Suprapubic skin (tissue), 4 donors: ENCODE data around the gene S1PR5. TPM values are rescaled to one million over a fixed set of nuclear protein-coding genes. Genes with fewer than 3 reads are reported as not detected.

Experiments
- DNase-seq, 2 donors: peaks; one replicate each; pipeline ENCODE4 v3.0.0-alpha.2; 2019; ENCODE audit warnings: low spot score in 2 of 2
- H3K27ac ChIP-seq: fragments of 200-600 bp; sonication (generic); one replicate; pipeline ENCODE4 v1.5.1; 2019
- H3K27me3 ChIP-seq: fragments of 200-600 bp; sonication (generic); one replicate; pipeline ENCODE4 v1.5.1; 2019
- H3K36me3 ChIP-seq: fragments of 200-600 bp; sonication (generic); one replicate; pipeline ENCODE4 v1.5.1; 2019
- H3K4me1 ChIP-seq: fragments of 200-600 bp; sonication (generic); one replicate; pipeline ENCODE4 v1.5.1; 2019
- H3K4me3 ChIP-seq: fragments of 200-600 bp; sonication (generic); one replicate; pipeline ENCODE4 v1.5.1; 2019; ENCODE audit warnings: mild to moderate bottlenecking
- H3K9me3 ChIP-seq: fragments of 200-600 bp; sonication (generic); one replicate; pipeline ENCODE4 v1.5.1; 2019
- EP300 ChIP-seq: sonication (generic); formaldehyde crosslinking; IDR thresholded peaks from one replicate; pipeline ENCODE4 v1.6.1; 2017; ENCODE audit warnings: antibody characterized with exemption
- POLR2A ChIP-seq, 2 donors: fragments of 450-650 bp; IDR thresholded peaks; one replicate each; pipeline ENCODE4 v1.6.1; 2017; ENCODE audit warnings: antibody characterized with exemption in 2 of 2, mild to moderate bottlenecking in 2 of 2, moderate library complexity in 2 of 2
- POLR2AphosphoS5 ChIP-seq, 3 donors: sonication (generic); formaldehyde crosslinking; IDR thresholded peaks; one replicate each; pipeline ENCODE4 v1.6.1; 2017; ENCODE audit warnings: antibody characterized with exemption in 3 of 3
- WGBS: methylation state at CpG from one replicate; pipeline ENCODE4 v1.1.5; 2018; 5-methylcytosine and 5-hydroxymethylcytosine counted together
- total RNA-seq, 4 donors: library from RNA; depleted of rRNA; stranded (reverse); fragments of >200 nt; gene quantifications; one replicate each; pipeline ENCODE4 v1.1.0, GENCODE V29; 2016
- TF ChIP-seq, protein P1 (sequence below), 2 donors: fragments of 200-600 bp in 1 of 2; fragments of 450-650 bp in 1 of 2; sonication (generic) in 1 of 2; IDR thresholded peaks; one replicate each; pipeline ENCODE4 v1.5.1; 2016 to 2019; ENCODE audit warnings: antibody characterized with exemption in 2 of 2, mild to moderate bottlenecking in 1 of 2, moderate library complexity in 1 of 2

S1PR5 gene, protein sequence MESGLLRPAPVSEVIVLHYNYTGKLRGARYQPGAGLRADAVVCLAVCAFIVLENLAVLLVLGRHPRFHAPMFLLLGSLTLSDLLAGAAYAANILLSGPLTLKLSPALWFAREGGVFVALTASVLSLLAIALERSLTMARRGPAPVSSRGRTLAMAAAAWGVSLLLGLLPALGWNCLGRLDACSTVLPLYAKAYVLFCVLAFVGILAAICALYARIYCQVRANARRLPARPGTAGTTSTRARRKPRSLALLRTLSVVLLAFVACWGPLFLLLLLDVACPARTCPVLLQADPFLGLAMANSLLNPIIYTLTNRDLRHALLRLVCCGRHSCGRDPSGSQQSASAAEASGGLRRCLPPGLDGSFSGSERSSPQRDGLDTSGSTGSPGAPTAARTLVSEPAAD
- 10 to 100 TPM; 19.2 to 63.8 (median 26.8) TPM for total RNA-seq

DNA sequence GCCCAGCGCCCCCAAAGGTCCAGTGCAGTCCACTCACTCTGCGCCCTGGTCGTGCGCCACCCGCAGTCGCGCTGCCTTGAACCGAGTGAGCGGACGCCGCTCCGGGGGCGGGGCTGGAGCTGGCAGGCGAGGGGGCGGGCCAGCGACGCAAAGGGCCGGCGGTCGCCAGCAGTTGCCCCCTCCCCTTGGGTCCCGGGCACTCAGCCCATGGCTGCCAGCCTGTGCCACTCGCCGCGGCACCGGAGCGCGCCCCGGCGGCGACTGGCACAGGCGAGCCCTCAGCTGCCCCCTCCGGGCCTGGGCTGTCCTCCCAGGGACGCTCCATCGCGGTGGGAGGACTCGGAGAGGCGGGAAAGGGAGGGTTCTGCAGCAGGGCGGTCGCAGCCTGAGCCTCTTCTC is at the start of gene S1PR5:
Gene S1PR5 (minus strand): TSS at position 87 of the 399 bp plus-strand sequence. CDS start 2,436 bp downstream, outside the sequence.
- Histone ChIP-seq H3K4me1 (peaks cover 56% of the 10 kb centered on the region), H3K36me3 (peaks cover 13% of the 10 kb centered on the region), H3K4me3 (peak within 1 kb of the TSS; percentile 58), H3K27ac (peak within 1 kb of the TSS; percentile 78), H3K9me3 (no peaks in the 10 kb centered on the region), H3K27me3 (peaks cover 67% of the 10 kb centered on the region)
- no peak for TF ChIP-seq POLR2A (IDR thresholded peaks at IDR 0.05)
- no peak for TF ChIP-seq EP300
- TF ChIP-seq POLR2AphosphoS5 (IDR thresholded peaks at IDR 0.05) = no peak
- TF ChIP-seq, protein P1, sequence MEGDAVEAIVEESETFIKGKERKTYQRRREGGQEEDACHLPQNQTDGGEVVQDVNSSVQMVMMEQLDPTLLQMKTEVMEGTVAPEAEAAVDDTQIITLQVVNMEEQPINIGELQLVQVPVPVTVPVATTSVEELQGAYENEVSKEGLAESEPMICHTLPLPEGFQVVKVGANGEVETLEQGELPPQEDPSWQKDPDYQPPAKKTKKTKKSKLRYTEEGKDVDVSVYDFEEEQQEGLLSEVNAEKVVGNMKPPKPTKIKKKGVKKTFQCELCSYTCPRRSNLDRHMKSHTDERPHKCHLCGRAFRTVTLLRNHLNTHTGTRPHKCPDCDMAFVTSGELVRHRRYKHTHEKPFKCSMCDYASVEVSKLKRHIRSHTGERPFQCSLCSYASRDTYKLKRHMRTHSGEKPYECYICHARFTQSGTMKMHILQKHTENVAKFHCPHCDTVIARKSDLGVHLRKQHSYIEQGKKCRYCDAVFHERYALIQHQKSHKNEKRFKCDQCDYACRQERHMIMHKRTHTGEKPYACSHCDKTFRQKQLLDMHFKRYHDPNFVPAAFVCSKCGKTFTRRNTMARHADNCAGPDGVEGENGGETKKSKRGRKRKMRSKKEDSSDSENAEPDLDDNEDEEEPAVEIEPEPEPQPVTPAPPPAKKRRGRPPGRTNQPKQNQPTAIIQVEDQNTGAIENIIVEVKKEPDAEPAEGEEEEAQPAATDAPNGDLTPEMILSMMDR (IDR thresholded peaks at IDR 0.05) = no peak
- no CpG with 5 or more reads among the region's 39 CpGs for WGBS
- DNase-seq = no peak

DNA sequence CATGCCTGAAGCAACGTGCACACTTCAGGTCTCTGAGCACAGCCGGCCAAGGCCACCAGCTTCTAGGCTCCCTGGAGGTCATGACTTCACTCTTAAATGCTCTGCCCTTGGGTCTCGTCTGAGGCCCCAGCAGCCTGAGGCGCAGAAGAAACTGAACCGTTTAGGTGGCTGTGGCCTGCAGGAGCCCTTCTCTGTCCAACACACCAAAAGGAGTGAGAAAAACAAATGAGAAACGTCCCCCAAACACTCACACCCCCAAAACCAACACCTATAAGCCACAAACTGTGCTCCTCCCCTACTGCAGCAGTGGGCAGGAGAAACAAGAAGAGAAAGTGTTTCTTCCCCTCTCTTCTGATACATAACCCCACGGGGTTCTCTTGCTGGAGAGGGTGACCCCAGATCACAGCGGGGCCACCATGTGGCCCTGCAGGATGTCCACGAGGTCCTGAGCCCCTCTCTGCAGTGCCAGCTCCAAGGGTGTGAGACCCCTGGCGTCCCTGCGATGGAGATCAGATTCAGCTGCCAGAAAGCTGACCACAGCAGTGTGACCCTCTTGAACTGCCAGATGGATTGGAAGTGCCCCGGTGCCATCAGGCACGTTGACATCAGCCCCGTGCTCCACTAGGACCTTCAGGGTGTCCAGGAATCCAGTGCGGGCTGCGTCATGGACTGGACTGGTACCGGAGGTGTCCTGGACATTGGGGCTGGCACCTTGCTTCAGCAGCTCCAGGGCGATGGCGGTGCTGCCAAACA is 49.6 kb upstream of the S1PR5 start:
- TF ChIP-seq POLR2AphosphoS5 (IDR thresholded peaks at IDR 0.05) (no peak), EP300 (no peak), POLR2A (IDR thresholded peaks at IDR 0.05) (no peak)
- TF ChIP-seq, protein P1 (IDR thresholded peaks at IDR 0.05) = no peak
- peak overlapping the region; percentile 92 for H3K4me3 ChIP-seq
- peak overlapping the region; percentile 89 for H3K27ac ChIP-seq
- no peaks in the 10 kb centered on the region for H3K9me3 ChIP-seq
- H3K27me3 ChIP-seq = no peaks in the 10 kb centered on the region
- WGBS = 30% methylated on average over 10 of the region's 19 CpGs
- peaks cover 7% of the 10 kb centered on the region for H3K36me3 ChIP-seq
- peaks cover 44% of the 10 kb centered on the region for H3K4me1 ChIP-seq
- DNase-seq = peak in 1 of 2 donors; percentile 78

DNA sequence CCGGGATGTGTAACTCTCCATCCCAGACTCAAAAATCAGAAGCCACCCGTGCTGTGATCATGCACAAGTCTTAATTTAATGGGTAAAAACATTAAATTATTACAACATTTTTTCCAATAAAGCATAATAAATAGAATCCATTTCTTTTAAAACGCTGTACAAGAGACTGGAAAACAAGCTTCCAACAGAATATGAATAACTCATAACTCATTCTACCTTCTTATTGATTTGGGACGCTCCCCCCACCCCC is 49.1 kb upstream of the S1PR5 start:
- Histone ChIP-seq H3K4me3 (peak overlapping the region; percentile 92), H3K9me3 (no peaks in the 10 kb centered on the region), H3K4me1 (peaks cover 44% of the 10 kb centered on the region), H3K27me3 (no peaks in the 10 kb centered on the region), H3K36me3 (peaks cover 9% of the 10 kb centered on the region), H3K27ac (peak overlapping the region; percentile 89)
- TF ChIP-seq POLR2A (IDR thresholded peaks at IDR 0.05) = no peak
- no peak for TF ChIP-seq EP300
- TF ChIP-seq, protein P1 (IDR thresholded peaks at IDR 0.05) = no peak
- DNase-seq = no peak
- WGBS = 8% methylated on average over 4 of the region's 4 CpGs

DNA sequence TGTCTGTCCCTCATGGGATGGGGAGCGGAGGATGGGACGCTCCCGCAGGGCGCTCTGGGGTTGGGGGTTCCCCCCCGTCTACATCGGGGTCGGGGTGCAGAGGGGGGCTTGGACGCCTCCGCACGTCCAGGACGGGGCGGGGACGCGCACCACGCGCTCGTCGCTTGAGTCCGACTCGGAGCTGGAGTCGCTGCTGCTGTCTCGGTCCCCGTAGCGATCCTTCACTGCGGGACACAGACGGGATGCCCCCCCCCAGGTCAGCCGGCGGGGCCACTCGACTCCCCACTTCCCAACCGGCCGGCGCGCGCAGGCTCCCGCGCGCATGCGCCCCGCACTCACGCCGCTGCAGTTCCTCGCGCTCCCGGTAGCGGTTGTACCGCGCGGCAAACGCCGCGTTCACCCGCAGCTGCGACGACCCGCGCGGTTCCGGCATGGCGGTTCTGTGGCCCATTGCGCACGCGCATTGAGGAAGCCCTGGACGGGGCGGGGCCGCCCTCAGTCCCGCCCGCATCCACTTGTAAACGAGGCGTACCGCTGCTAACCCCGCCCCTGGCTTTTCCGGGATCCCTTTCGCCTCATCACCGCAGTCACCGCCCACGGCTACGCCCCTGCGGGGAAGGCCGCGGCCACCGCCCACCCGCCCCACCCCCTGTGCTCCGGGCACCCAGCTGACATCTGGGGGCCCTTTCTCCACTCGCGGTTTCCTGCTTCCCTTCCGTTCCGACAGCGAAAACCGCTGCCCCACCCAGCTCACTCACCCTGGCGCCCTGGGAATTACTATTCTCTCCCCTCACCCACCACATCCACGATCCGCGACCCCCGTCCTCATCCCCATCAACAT is 48.5 kb upstream of the S1PR5 start, which contains the start of gene KRI1:
Gene KRI1 (minus strand): TSS at position 444 of the 841 bp plus-strand sequence. CDS start 11 bp downstream, at position 433.
- H3K27me3 ChIP-seq = no peaks in the 10 kb centered on the region
- TF ChIP-seq, protein P1 (IDR thresholded peaks at IDR 0.05) = peak; percentile 43 to 50
- TF ChIP-seq POLR2A (IDR thresholded peaks at IDR 0.05) (peak; percentile 49 to 67), POLR2AphosphoS5 (IDR thresholded peaks at IDR 0.05) (peak in 2 of 3 donors; percentile 8 to 78), EP300 (no peak)
- peak within 1 kb of the TSS; percentile 92 for H3K4me3 ChIP-seq
- under 1% methylated on average over 29 of the region's 94 CpGs for WGBS
- DNase-seq = peak; percentile 99
- H3K4me1 ChIP-seq = peaks cover 44% of the 10 kb centered on the region
- peak within 1 kb of the TSS; percentile 89 for H3K27ac ChIP-seq
- H3K36me3 ChIP-seq = peaks cover 14% of the 10 kb centered on the region
- H3K9me3 ChIP-seq = no peaks in the 10 kb centered on the region
